WI38 (cell line): ENCODE measurements around the gene SUN2.

ENCODE experiments used
- H3K4me3 ChIP-seq: 2 replicates; pipeline ENCODE4 v1.5.1; 2011; ENCODE audit warnings: low read depth, mild to moderate bottlenecking, control low read depth, low read length
- TF ChIP-seq, protein P1 (sequence below): IDR thresholded peaks from 2 replicates; pipeline ENCODE4 v1.5.1; 2012; ENCODE audit warnings: low read depth, mild to moderate bottlenecking, control low read depth, low read length

Gene SUN2

DNA sequence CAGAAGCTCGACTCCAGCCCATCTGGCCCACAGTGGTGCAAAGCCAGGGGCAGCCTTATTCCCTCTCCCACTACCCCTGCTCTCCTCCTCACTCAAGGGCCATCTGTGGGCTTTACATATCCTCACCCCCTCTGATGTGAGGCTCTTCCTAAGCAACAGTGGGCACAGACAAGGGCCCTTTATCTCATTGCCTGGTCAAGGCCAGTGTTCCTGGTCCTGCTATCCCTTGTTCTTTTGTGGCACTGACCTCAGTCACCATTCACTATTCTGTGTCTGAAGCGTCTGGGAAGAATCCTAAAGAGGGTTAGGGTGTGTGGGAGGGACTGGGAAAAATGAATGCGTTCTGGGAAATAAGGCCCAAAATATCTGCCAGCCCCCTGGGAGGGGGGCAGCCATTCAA, 30.8 kb upstream of the SUN2 start:
- no peak overlapping the region for H3K4me3 ChIP-seq
- TF ChIP-seq, protein P1, sequence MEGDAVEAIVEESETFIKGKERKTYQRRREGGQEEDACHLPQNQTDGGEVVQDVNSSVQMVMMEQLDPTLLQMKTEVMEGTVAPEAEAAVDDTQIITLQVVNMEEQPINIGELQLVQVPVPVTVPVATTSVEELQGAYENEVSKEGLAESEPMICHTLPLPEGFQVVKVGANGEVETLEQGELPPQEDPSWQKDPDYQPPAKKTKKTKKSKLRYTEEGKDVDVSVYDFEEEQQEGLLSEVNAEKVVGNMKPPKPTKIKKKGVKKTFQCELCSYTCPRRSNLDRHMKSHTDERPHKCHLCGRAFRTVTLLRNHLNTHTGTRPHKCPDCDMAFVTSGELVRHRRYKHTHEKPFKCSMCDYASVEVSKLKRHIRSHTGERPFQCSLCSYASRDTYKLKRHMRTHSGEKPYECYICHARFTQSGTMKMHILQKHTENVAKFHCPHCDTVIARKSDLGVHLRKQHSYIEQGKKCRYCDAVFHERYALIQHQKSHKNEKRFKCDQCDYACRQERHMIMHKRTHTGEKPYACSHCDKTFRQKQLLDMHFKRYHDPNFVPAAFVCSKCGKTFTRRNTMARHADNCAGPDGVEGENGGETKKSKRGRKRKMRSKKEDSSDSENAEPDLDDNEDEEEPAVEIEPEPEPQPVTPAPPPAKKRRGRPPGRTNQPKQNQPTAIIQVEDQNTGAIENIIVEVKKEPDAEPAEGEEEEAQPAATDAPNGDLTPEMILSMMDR: no peak

DNA sequence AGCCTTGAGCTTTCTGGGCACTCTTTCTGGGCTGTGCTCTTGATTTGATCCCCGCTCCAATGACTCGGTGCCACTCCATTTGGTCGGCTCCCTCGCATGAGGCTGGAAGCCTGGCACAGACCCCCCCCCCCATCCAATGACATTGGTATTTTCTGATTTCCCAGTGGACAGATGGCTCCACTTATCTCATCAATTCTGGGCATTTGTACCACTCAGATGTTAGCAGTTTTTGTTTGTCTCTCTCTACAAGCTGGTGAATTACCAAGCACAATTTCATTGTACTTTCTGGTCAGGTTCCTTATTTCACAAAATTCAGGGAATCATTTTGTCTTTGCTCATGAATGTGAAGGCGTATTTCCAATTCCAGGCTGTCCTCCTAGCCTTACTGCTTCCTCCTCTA, 29.1 kb upstream of the SUN2 start:
- TF ChIP-seq, protein P1: no peak
- H3K4me3 ChIP-seq: no peak overlapping the region

DNA sequence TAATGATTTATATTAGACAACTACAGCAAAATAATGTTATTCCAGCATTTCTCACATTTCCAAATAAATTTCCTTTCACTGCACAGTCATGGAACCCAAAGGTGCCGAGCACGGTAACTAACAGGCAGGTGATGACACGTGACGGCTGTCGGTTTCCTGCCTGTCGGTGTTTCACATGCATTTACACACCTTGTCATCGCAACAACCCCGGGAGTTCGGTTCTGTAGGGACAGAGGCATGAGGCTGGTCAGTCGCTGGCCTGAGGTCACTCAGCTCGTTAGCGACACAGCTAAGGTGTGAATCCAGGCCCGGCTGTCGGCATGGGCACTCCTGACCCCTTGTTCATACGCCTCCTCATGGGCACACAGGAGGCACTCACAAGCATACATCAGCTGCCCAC, 28.2 kb upstream of the SUN2 start:
- TF ChIP-seq, protein P1: no peak
- H3K4me3 ChIP-seq: no peak overlapping the region

DNA sequence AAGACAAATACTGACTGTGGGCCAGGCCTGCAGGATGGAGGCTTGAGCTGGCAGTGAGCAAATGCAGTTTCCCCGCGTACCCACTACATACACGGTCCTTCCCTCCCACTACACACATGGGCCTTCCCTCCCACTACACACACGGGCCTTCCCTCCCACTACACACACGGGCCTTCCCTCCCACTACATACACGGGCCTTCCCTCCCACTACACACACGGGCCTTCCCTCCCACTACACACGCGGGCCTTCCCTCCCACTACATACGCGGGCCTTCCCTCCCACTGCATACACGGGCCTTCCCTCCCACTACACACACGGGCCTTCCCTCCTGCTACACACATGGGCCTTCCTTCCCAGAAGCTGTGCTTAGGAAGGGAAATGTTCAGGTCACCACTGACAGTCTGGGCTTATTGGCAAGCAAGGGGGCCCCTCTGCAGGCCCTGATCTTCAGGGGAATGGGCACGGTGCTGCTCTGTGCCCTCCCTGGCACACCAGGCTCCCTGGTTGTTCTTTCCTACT, 27.4 kb upstream of the SUN2 start:
- TF ChIP-seq, protein P1: no peak
- H3K4me3 ChIP-seq: no peak overlapping the region

DNA sequence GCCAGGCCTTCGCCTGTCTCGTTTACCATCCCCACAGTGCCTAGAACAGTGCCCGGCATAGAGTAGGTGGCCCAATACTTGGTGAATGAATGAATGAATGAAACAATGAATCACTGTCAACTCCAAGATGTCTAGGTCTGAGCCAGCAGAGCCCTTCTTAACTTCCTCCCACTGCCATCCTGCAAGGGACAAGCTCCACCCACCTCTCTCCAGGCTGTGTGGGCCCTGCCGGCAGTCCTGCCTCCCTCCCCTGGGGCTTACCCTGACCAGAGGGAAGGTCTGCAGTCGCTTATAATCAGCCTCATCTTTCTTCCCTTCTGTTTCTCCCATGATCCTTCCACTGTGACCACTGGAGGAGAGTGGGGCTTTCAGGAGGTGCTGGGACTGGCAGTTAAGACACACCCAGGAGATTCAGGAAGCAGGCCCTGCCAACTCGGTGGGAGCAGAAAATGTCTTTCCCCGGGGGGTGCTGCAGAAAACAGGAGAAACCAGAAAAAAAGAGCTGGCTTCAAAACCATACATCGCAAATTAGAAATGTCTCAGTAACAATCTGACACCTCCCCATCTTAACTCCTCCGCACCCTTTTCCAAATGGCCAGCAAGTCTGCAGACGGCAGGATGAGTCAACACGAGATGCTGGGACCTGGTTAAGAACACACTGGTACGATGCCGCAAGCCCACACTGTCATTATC, 26.8 kb upstream of the SUN2 start:
- TF ChIP-seq, protein P1: no peak
- no peak overlapping the region for H3K4me3 ChIP-seq

DNA sequence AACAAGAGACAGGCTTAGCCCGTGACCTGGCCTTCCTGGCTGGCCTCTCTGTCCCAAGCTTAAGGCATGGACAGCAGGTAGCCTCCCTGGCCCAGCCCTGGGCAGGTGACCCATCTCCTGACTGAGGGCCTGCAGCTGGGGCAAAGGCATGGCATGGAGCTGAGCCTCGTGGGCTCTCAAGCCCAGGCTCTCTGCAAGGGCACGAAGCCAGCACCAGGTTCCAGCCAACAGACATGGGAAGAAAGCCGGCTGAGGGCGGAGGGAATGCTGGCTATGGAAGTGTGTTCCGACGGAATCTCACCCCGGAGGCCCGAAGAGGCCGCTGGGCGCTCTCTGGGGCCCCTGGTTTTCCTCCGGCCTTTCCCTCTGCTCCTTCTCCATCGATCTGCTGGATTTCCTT, 25.2 kb upstream of the SUN2 start:
- TF ChIP-seq, protein P1: no peak
- no peak overlapping the region for H3K4me3 ChIP-seq

DNA sequence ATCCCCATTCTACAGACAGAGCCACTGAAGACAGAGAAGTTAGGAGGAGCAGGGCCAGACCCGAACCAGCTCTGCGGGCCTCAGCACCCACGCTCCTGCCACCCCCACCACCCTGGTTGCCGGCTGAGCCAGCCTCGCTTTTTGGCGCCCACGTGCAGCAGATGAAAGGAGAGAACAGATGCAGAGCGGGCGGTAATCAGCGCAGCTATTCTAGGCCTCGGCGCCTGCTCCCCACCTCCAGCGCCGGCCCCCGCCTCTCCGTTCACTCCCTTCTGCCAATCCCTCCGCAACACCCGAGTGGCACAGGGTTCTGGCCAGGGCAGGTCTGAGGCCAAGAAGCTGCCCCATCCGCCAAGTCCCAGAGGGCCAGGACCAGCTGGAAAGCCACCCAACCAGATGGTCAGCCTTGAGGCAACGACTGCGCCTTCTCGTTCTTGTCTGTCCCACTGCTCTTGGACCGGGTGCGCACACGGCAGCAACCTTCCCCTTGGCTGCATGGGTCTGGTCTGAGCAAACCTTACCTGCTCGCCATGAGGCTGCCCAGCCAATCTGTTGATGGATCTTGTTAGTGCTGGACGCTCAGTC, 21.4 kb upstream of the SUN2 start:
- TF ChIP-seq, protein P1: no peak
- H3K4me3 ChIP-seq: no peak overlapping the region
